GM06990 (cell line): ENCODE measurements around the gene VAT1L.

Experiments used
- DNase-seq: peaks from one replicate; pipeline ENCODE4 v3.0.0-alpha.2; 2011; ENCODE audit not compliant: insufficient read length; ENCODE audit errors: extremely low read depth
- H3K27me3 ChIP-seq: replicated peaks from 2 replicates; pipeline ENCODE4 v1.6.0; 2011; ENCODE audit warnings: low read length; ENCODE audit not compliant: control insufficient read depth, insufficient read depth
- H3K36me3 ChIP-seq: 2 replicates; pipeline ENCODE4 v1.5.1; 2011; ENCODE audit warnings: low read length; ENCODE audit not compliant: control insufficient read depth, insufficient read depth
- H3K4me3 ChIP-seq: replicated peaks from 2 replicates; pipeline ENCODE4 v1.5.1; 2011; ENCODE audit warnings: low read depth, mild to moderate bottlenecking, control low read depth, low read length
- CTCF ChIP-seq: IDR thresholded peaks from 2 replicates; pipeline ENCODE4 v1.5.1; 2011; ENCODE audit warnings: low read length, control low read depth, mild to moderate bottlenecking, inconsistent platforms; ENCODE audit not compliant: insufficient read depth, poor library complexity, severe bottlenecking

The VAT1L gene

DNA sequence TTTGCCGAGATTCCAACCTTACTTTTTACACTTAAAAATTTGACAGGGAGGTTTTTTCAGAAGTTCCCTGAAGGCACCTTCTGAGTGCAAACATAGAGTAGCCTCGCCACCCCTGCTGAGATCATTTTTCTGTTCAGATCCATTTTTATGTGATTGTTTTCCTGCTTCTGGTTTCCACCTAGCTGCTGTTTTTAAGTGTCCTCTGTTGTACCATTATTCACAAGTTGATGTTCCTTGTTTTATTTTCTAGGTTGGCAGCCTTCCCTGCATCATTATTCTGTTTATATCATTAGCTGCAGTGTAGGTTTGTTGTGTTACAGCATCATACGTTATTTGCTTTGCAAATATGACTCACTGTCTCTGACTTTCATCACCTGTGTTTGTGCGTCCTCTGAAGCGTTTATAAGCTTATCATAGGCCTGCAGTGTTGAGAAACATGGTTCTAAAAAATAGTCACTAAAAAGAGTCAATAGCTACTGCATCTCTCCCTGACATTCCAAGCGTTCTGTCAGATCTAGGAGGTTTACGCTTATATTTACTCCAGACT, 117.1 kb downstream of the VAT1L start:
- DNase-seq, result no peak
- TF ChIP-seq CTCF, result no peak
- no peak overlapping the region for H3K4me3 ChIP-seq
- H3K27me3 ChIP-seq, result no peaks in the 10 kb centered on the region
- H3K36me3 ChIP-seq, result no peaks in the 10 kb centered on the region

DNA sequence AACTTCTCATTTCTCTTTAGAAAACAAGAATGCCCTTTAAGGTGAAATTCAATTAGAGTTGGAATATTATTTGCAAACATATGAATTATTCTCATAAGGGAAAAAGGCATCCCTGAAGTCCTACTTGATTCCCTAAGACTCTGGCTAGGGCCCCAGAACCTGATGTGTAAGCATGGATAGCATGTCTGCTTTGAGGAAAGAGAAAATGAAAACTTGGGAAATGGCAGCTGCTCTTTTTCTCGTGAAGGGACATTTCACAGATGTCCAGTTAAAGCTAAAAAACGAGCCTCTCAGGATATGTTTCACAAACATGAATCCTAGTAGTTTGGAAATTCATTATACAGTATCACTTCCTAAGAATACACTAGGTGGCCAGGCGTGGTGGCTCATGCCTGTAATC, 121.7 kb downstream of the VAT1L start:
- no peak for DNase-seq
- no peak for TF ChIP-seq CTCF
- Histone ChIP-seq H3K4me3 (no peak overlapping the region), H3K36me3 (no peaks in the 10 kb centered on the region), H3K27me3 (no peaks in the 10 kb centered on the region)

DNA sequence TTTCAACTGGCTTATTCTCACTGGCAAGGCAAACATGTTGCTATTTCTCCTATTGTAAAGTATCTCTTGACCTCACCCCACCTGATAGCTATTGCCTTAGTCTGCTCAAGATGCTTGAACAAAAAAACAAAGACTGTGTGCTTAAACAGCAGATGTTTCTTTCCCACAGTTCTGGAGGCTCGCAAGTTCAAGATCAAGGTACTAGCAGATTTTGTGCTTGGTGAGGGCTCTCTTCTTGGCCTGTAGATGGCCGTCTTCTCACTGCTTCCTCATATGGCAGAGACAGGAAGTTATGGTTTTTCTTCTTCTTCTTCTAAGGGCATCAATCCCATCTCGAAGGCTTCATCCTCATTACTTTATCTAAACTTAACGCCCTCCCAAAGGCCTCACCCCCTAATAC, 124.3 kb downstream of the VAT1L start:
- DNase-seq, result no peak
- H3K4me3 ChIP-seq, result no peak overlapping the region
- H3K36me3 ChIP-seq, result no peaks in the 10 kb centered on the region
- TF ChIP-seq CTCF, result peak; percentile 38
- H3K27me3 ChIP-seq, result no peaks in the 10 kb centered on the region; the same call in none of the 2 replicates

GRCh38 chr16:77913738-77914253, 125.4 kb downstream of the VAT1L start:
- Histone ChIP-seq H3K4me3 (no peak overlapping the region), H3K36me3 (no peaks in the 10 kb centered on the region), H3K27me3 (no peaks in the 10 kb centered on the region; the same call in none of the 2 replicates)
- DNase-seq, result no peak
- no peak for TF ChIP-seq CTCF

- Histone ChIP-seq H3K4me3 (no peak overlapping the region), H3K36me3 (no peaks in the 10 kb centered on the region), H3K27me3 (no peaks in the 10 kb centered on the region; the same call in none of the 2 replicates)
- TF ChIP-seq CTCF, result no peak
- DNase-seq, result no peak
Measured at GRCh38 chr16:77916111-77916510, 127.7 kb downstream of the VAT1L start.

DNA sequence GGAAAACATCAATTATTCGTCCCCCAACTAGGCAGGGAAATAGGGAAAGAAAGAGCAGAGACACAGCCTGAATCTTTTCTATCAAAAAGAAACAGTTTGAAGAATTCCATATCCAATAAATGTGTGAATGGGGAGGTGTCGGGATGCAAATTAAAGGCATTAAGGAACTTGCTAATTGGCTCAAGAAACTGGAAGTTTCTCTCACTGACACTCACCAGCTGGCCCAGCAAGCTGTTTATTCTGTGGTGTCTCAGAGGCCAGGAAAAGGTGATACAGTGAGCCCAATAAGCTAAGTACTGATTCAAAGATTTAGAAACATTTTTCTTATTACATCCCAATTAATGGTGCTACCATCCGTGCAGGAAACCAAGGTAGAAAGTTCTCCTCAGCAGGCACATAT, 129.6 kb downstream of the VAT1L start:
- no peaks in the 10 kb centered on the region for H3K36me3 ChIP-seq
- DNase-seq, result no peak
- no peaks in the 10 kb centered on the region; the same call in none of the 2 replicates for H3K27me3 ChIP-seq
- no peak overlapping the region for H3K4me3 ChIP-seq
- TF ChIP-seq CTCF, result no peak
